NCI-H1105 treated with DMSO at 0.1 percent for 48 hours (cell line): ENCODE data around the gene CCDC88C.

ENCODE experiments used
- DNase-seq: peaks from one replicate; lab custom pipeline; 2025; lab: John Stamatoyannopoulos, UW

Gene CCDC88C

GRCh38 chr14:91306547-91306946, 111.1 kb downstream of the CCDC88C start:
- no peak for DNase-seq

- no peak for DNase-seq
Measured at GRCh38 chr14:91305650-91306431, 111.8 kb downstream of the CCDC88C start.

GRCh38 chr14:91303924-91304229, 113.7 kb downstream of the CCDC88C start:
- no peak for DNase-seq

GRCh38 chr14:91303091-91303923, 114.3 kb downstream of the CCDC88C start:
- no peak for DNase-seq

- DNase-seq: no peak
Measured at GRCh38 chr14:91302391-91302790, 115.2 kb downstream of the CCDC88C start.

- DNase-seq: no peak
Measured at GRCh38 chr14:91300957-91301356, 116.7 kb downstream of the CCDC88C start.

GRCh38 chr14:91300283-91300895, 117.2 kb downstream of the CCDC88C start:
- no peak for DNase-seq

- peak; percentile 61 for DNase-seq
Measured at GRCh38 chr14:91299121-91300115, 118.2 kb downstream of the CCDC88C start.

- no peak for DNase-seq
Measured at GRCh38 chr14:91298576-91298975, 119.0 kb downstream of the CCDC88C start.

- DNase-seq: no peak
Measured at GRCh38 chr14:91297081-91297711, 120.4 kb downstream of the CCDC88C start.

- DNase-seq: no peak
Measured at GRCh38 chr14:91295851-91296796, 121.5 kb downstream of the CCDC88C start.

- DNase-seq: no peak
Measured at GRCh38 chr14:91295276-91295845, 122.3 kb downstream of the CCDC88C start.

GRCh38 chr14:91294153-91294552, 123.5 kb downstream of the CCDC88C start:
- DNase-seq: no peak

GRCh38 chr14:91293281-91293680, 124.3 kb downstream of the CCDC88C start:
- no peak for DNase-seq

GRCh38 chr14:91292491-91292890, 125.1 kb downstream of the CCDC88C start:
- DNase-seq: no peak

- DNase-seq: no peak
Measured at GRCh38 chr14:91291786-91292405, 125.7 kb downstream of the CCDC88C start.

GRCh38 chr14:91290986-91291385, 126.6 kb downstream of the CCDC88C start:
- no peak for DNase-seq

GRCh38 chr14:91289464-91289863, 128.2 kb downstream of the CCDC88C start:
- no peak for DNase-seq

GRCh38 chr14:91288876-91289275, 128.7 kb downstream of the CCDC88C start:
- no peak for DNase-seq
